ENCODE measurements around the gene ZNF827. TPM values are rescaled to one million over a fixed set of nuclear protein-coding genes. Genes with fewer than 3 reads are reported as not detected.

ZNF827 gene
- total RNA-seq, 1 donor: 16.3 TPM

- TF ChIP-seq, protein P1, sequence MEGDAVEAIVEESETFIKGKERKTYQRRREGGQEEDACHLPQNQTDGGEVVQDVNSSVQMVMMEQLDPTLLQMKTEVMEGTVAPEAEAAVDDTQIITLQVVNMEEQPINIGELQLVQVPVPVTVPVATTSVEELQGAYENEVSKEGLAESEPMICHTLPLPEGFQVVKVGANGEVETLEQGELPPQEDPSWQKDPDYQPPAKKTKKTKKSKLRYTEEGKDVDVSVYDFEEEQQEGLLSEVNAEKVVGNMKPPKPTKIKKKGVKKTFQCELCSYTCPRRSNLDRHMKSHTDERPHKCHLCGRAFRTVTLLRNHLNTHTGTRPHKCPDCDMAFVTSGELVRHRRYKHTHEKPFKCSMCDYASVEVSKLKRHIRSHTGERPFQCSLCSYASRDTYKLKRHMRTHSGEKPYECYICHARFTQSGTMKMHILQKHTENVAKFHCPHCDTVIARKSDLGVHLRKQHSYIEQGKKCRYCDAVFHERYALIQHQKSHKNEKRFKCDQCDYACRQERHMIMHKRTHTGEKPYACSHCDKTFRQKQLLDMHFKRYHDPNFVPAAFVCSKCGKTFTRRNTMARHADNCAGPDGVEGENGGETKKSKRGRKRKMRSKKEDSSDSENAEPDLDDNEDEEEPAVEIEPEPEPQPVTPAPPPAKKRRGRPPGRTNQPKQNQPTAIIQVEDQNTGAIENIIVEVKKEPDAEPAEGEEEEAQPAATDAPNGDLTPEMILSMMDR (IDR thresholded peaks at IDR 0.05; ENCODE audit: extremely low read depth, low read depth, low read length): no peak
- Histone ChIP-seq H3K27ac (ENCODE audit: low read depth, low read length) (no peak overlapping the region), H3K4me1 (ENCODE audit: insufficient read depth, low read length) (no peaks in the 10 kb centered on the region), H3K79me2 (ENCODE audit: insufficient read depth, low read length) (no peaks in the 10 kb centered on the region), H3K4me2 (ENCODE audit: insufficient read depth, low read length) (no peak overlapping the region), H3K4me3 (ENCODE audit: insufficient read depth, low read length) (no peak overlapping the region), H4K20me1 (ENCODE audit: insufficient read depth, low read length) (no peaks in the 10 kb centered on the region), H3K27me3 (ENCODE audit: insufficient read depth, low read length) (no peaks in the 10 kb centered on the region), H2AFZ (ENCODE audit: low read length) (no peak overlapping the region), H3K9me3 (ENCODE audit: low read depth, low read length) (no peaks in the 10 kb centered on the region), H3K36me3 (ENCODE audit: insufficient read depth, low read length) (no peaks in the 10 kb centered on the region)
- DNase-seq (ENCODE audit: insufficient read length, low spot score, missing footprints): no peak
Measured at GRCh38 chr4:145743641-145744040, 195.0 kb downstream of the ZNF827 start.

DNA sequence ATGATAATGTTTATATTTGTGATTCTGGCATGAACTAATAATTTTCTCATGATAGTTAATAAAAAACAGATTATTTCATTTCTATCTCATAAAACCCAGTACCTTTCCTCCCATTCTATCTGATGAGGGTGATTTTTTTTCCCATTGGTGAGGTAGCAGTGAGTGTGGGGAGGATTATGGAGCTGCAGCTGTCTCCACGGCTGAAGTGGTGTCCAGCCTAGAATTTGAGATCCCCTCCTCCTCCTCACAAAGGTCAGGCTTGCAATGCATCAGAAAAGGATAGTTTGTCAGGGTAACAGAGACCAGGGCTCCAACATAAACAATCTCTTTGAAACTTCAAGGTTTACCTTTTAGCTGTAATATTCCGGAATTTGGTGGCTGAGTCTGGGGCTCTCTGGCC, 197.8 kb downstream of the ZNF827 start:
- no peak overlapping the region for H3K27ac ChIP-seq (ENCODE audit: low read depth, low read length)
- TF ChIP-seq, protein P1 (IDR thresholded peaks at IDR 0.05; ENCODE audit: extremely low read depth, low read depth, low read length): no peak
- H4K20me1 ChIP-seq (ENCODE audit: insufficient read depth, low read length): no peaks in the 10 kb centered on the region
- no peaks in the 10 kb centered on the region for H3K9me3 ChIP-seq (ENCODE audit: low read depth, low read length)
- no peaks in the 10 kb centered on the region for H3K27me3 ChIP-seq (ENCODE audit: insufficient read depth, low read length)
- H3K4me1 ChIP-seq (ENCODE audit: insufficient read depth, low read length): peaks cover 12% of the 10 kb centered on the region
- H3K79me2 ChIP-seq (ENCODE audit: insufficient read depth, low read length): no peaks in the 10 kb centered on the region
- no peak for DNase-seq (ENCODE audit: insufficient read length, low spot score, missing footprints)
- H3K36me3 ChIP-seq (ENCODE audit: insufficient read depth, low read length): no peaks in the 10 kb centered on the region
- peak overlapping the region; percentile 25 for H2AFZ ChIP-seq (ENCODE audit: low read length)
- H3K4me3 ChIP-seq (ENCODE audit: insufficient read depth, low read length): no peak overlapping the region
- H3K4me2 ChIP-seq (ENCODE audit: insufficient read depth, low read length): no peak overlapping the region

DNA sequence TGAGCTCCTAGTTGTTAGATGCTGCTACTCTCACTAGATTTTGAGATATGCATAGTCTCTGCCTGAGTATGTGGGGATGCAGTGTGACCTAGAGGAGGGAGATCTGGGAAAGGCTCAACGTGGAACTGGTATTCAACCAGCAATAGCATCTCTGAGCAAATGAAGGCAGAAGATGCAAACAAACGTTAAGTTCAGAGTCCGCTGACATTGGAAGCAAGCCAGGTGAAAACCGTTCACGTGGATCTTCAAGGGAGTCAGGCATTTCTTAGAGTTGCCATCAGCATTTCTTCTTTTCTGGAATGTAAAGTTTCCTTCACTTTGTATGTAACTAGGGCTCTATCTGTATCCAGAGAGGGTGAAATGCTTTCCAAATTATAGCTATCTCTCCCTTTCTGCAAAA, 198.8 kb downstream of the ZNF827 start:
- H3K4me1 ChIP-seq (ENCODE audit: insufficient read depth, low read length): peaks cover 21% of the 10 kb centered on the region
- TF ChIP-seq, protein P1 (IDR thresholded peaks at IDR 0.05; ENCODE audit: extremely low read depth, low read depth, low read length): no peak
- peak overlapping the region; percentile 12 for H2AFZ ChIP-seq (ENCODE audit: low read length)
- no peak overlapping the region for H3K4me3 ChIP-seq (ENCODE audit: insufficient read depth, low read length)
- no peak overlapping the region for H3K27ac ChIP-seq (ENCODE audit: low read depth, low read length)
- H3K36me3 ChIP-seq (ENCODE audit: insufficient read depth, low read length): no peaks in the 10 kb centered on the region
- H3K9me3 ChIP-seq (ENCODE audit: low read depth, low read length): no peaks in the 10 kb centered on the region
- H3K4me2 ChIP-seq (ENCODE audit: insufficient read depth, low read length): no peak overlapping the region
- DNase-seq (ENCODE audit: insufficient read length, low spot score, missing footprints): no peak
- H3K27me3 ChIP-seq (ENCODE audit: insufficient read depth, low read length): no peaks in the 10 kb centered on the region
- H4K20me1 ChIP-seq (ENCODE audit: insufficient read depth, low read length): no peaks in the 10 kb centered on the region
- no peaks in the 10 kb centered on the region for H3K79me2 ChIP-seq (ENCODE audit: insufficient read depth, low read length)

DNA sequence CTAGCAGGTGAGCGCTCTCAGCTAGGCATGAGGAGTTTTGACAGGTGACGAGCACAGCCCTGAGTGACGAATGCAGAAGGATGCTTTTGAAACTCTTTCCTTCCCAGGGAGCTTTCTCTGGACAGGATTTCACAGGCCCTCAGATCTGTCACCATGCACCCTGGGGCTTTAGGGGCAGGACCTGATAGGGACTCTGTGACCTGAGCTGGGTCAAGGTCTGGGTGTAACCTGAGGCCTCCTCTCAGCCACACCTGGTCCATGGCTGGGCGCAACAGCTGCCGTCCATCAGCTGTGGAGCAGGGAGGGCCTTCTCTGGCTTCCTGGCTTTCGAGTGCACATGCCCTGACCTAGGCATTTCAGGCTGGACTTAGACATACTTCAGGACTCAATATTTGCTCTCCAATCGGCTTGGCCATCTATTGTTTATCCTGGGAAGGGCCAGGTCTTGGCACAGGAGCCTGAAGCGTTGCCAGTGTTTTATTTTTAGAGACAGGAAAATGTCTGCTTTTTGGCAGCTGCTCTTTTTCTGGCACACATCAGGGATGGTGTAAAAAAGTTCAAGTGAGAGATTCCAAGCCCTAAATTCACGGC, 202.3 kb downstream of the ZNF827 start:
- Histone ChIP-seq H3K4me2 (ENCODE audit: insufficient read depth, low read length) (peak overlapping the region; percentile 82), H3K27ac (ENCODE audit: low read depth, low read length) (peak overlapping the region; percentile 99), H3K4me3 (ENCODE audit: insufficient read depth, low read length) (no peak overlapping the region), H3K36me3 (ENCODE audit: insufficient read depth, low read length) (no peaks in the 10 kb centered on the region), H4K20me1 (ENCODE audit: insufficient read depth, low read length) (no peaks in the 10 kb centered on the region), H2AFZ (ENCODE audit: low read length) (peak overlapping the region; percentile 56), H3K9me3 (ENCODE audit: low read depth, low read length) (no peaks in the 10 kb centered on the region), H3K4me1 (ENCODE audit: insufficient read depth, low read length) (peaks cover 42% of the 10 kb centered on the region), H3K27me3 (ENCODE audit: insufficient read depth, low read length) (no peaks in the 10 kb centered on the region), H3K79me2 (ENCODE audit: insufficient read depth, low read length) (no peaks in the 10 kb centered on the region)
- no peak for DNase-seq (ENCODE audit: insufficient read length, low spot score, missing footprints)
- TF ChIP-seq, protein P1 (IDR thresholded peaks at IDR 0.05; ENCODE audit: extremely low read depth, low read depth, low read length): no peak

All from osteoblast (primary cell).